CD4-positive, alpha-beta T cell treated with Interleukin-4 for 4 hours (primary cell): Measurements from ENCODE around the gene PIP4K2A.
A peak's percentile ranks its signal among the peaks of the same experiment; 100 is the strongest.
"Not testable (repeated sequence)": the region's sequence is repeated elsewhere in the genome, so short reads cannot be mapped to it uniquely, and the experiment has no call there.

Experiments
- DNase-seq: peaks from one replicate; pipeline ENCODE4 v3.0.0-alpha.2; 2020

The PIP4K2A gene

DNA sequence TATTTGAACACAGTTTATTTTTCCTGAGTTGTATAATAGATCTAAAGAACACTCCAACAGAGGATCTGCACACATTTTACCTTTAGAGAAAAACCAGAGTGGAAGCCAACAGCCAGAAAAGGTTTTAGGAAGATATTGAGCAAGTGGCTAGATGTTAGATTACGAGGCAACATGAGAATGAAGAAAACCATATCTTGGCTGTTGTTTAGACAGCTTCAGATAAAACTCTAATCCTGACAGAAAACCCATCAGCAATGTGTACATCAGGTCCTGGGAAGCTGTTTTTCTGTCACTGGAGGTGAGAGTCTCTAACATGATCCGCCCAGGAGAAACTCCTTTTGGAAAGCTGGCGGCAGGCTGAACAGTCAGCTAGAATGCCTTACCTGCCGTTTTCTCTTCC, 209.6 kb downstream of the PIP4K2A start:
- no peak for DNase-seq

DNA sequence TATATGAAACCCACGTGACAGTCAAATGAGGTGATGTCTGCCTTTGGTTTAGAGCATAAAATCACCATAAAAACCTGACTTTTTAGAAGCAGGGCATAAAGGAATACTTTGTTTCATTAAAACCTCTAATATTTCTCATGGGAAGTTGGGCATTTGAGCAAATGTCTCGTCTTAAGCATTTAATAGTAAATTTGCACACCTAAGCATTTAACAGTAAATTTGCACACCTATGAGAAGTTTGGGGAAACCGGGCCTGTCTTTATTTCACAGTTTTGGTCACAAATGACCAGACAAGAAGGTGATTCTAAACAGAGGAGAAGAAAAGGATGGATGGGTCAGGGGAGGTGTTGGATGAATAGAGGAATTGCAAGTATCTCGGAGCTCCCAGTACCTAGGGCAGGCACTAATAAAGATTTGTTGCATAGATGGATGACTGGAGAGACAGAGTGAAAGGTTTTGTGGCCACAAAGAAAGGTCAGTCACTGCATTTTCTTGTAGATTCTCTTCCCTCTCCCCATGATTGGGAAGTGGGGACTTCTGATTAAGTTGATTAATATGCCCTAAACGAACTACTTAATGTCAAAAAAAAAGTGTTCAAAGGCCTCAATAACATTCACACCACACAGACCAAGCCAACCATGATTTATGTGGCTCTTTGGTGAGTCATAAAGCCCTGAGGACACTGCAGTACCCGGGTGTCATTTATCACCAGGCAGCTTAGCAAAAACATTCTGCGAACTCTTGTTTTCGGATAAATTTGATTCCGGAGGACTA, 210.9 kb downstream of the PIP4K2A start:
- peak; percentile 23 for DNase-seq

DNA sequence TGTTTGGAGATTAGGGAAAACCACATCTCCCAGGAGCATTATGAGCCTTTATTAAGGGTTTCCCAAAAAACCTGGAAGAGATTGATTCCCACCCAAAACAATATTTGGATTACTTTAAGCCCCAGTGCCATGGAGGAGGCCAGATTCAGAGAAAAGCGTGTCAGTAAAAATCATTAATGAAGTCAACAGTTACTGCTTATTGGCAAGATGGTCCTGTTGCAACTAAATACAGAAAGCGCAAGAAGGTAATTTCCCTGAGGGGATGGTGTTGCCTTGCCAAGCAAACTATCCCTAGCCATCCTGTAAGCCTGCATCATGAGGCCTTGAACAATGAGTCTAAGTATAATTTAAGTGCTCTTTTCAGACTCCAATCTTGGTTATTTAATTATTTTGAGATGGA, 212.5 kb downstream of the PIP4K2A start:
- DNase-seq: no peak

DNA sequence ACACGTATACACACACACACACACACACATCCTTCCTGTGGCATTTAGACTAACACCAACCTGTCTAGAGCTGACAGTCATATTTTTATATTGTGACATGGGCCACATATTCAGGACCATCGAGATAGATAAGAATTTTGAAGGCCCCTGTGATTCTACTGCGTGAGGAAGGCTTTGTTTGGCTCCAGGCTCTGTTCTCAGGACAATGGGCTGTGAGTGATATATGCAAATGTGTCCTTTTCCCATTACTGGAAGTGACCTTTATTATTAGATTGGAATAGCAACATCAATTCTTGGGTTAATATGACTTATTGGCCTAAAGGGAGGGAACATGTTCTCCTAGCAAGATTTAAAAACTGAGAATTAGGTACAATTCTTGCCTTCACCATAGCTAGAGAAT, 213.0 kb downstream of the PIP4K2A start:
- no peak for DNase-seq

DNA sequence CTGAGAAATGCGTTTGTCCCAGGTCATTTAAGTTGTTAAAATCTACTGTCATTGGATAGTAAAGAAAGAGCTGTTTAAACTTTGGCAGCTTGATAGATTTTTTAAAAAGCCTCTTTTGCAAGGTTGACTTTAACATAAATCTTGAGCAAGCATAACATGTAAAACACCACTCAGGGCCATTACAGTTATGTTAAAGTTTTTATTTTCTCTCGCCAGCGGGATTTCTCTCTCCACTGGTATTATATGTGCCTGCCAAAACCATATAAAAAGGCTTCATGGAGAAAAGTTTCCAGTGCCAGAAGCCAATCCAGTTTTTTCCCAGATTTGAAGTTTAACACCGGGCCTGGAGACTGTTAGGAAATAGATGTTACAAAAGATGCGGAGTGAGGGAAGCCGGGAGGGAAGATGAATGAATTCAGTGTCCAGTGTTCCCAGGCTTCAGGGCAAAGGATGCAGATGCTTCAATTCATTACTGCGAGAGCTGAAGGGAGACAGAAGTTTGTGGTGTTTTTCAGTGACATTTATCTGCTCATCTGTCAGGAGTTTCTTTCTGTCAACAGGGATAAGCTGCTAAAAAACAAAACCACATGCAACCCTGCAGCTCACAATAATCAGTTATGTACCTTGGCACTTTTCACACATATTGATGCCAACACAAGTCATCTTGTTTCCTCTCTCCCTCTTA, 213.6 kb downstream of the PIP4K2A start:
- DNase-seq: no peak

DNA sequence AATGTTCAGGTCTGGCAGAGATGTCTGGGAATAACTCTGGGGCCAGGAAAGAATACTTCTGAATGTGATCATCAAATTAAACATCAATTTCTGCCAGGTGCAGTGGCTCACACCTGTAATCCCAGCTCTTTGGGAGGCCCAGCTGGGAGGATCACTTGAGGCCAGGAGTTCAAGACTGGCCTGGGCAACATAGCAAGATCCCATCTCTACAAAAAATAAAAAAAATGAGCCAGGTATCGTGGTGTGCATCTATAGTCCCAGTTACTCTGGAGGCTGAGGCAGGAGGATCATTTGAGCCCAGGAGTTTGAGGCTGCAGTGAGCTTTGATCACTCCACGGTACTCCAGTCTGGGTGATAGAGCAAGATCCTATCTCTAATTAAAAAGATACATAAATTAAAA, 214.4 kb downstream of the PIP4K2A start:
- DNase-seq: not testable (repeated sequence)

DNA sequence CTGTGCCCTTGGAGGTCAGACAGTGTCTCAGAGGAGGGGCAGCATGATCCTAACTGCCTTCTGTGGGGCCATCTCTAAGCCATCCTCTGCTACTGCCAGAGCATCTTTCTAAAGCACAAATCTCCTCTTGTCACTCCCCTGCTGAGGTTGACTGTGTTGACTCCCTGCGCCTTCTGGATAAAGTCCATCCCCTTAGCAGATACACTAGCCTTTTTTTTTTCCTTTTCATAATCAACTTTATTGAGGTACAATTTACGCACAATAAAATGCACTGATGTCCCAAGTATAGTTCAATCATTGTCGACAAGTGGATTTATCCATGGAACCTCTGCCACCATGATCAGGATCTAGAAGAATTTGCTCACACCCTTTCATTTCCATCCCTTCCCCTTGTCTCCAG, 219.0 kb downstream of the PIP4K2A start:
- DNase-seq: no peak

DNA sequence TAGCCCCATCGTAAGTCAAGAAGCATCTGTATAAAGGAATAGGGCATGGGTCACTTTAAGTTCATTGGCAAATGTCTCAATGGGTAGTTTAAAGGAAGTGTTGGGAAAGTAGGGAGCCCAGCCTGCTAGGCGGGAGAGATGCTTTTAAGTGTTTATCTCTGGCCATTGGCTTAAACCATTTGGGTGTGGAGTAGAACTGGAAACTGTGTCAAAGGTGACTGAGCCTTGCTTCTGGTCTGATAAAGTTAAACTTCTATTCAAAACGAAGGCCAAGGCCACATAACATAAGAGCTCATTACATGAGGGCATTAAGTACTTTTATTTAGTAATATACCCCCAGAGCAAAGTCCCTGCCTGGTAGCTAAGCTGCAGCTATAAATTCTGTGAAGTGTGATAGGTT, 220.4 kb downstream of the PIP4K2A start:
- no peak for DNase-seq

DNA sequence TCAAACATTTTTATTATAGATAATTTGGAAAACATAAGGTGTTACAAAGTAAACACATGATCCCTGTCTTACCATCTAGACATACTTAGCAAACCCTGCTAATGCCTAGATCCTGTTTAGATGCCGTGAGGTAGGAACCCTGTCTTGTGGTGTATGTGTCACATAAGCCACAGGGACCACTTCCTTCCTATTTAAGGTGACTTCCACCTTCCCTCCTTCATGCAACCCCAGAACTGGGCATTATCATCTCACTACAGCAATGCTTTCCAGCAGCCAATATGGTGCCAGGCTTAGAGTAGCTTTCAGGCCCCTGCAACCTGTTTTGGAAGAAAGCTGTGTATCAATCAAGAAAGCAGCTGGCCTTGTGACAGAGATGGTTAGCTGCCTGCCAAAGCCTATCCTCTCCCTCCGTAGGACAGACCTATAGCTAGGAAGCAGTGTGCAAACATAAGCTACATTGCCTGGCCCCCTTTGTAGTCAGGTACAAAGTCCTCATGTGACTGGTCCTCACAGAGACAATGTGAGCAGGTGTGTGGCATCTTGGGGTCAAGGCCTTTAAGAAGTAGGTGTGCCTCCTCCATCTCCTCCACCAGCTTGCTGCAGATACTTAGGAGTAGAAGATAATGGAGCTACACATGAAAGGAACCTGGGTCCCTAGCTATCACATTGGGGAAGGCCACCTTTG, 222.3 kb downstream of the PIP4K2A start:
- peak; percentile 41 for DNase-seq

DNA sequence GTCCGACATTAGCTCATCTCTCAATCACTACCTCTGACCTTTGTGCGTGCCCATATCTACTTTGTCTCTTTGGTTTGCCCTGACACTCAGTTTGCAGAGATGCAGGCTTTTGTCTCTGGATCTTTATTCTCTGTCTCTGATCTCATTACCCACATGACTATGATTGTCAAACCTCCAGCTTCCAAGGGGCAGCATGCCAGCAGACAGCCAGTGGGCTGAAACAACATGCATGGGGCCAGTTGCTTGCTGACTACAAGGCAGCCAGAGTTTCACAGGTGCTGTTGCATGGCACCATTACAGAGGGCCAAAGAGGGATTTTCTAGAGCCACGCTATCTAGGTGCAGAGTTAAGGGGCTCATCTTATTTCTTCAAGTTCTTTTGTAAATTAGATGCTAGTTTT, 222.9 kb downstream of the PIP4K2A start:
- no peak for DNase-seq

DNA sequence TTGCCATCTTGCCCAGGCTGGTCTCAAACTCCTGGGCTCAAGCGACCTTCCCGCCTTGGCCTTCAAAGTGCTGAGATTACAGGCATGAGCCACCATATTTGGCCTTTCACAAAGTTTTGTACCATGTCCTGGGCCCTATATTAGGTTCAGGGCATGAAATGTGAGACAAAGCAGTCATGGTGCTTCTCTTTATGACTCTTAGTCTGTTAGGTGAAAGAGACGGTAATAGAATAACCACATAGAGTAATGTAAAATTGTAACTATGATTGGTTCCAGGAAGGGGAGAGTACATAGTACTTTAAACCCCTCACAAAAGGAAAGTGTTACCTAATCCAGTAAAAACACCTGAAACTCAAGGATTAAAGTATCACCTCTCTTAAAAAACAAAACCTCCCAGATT, 224.4 kb downstream of the PIP4K2A start:
- DNase-seq: no peak

DNA sequence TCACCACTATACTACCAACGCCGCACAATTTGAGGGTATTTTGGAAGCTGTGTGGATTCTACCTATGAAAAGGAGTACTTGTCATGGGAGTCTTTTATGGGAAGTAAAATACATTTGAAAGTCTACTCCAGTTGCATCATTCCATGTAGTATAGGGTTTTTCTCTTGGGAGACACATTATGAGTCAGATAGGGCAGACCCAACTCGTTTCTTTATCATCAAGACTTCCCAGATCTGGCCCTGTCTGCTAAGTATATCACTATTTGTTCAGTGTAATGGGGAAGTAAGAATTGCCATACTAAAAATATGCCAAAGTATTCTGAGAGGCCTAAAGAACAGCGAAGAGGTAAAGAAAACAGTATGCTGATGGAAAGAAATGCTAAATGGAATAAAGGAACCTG, 224.9 kb downstream of the PIP4K2A start:
- DNase-seq: no peak

DNA sequence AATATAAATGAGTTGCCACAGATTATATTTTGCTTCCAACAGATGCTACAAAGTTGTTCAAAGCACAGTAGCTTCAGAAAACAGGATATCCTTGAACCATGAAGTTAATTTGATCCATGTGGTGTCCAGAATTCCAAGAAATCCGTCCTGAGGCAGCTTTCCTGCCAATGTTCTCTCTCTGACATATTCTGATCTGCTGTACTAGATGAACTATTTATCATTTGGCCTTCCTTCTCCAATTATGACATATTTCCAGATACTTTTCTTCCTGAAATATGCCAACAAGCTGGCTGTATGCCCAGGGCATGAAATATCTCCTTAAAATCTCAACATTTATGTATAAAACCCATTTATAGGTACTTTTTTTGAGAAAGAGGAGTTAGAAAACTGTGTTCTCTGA, 227.9 kb downstream of the PIP4K2A start:
- DNase-seq: no peak
